GM12878 (cell line): Measurements from ENCODE around the gene PIK3R3. TPM values are rescaled to one million over a fixed set of nuclear protein-coding genes. Genes with fewer than 3 reads are reported as not detected.

Experiments used
- ATAC-seq: fragments of 200-7000 bp; cut with Tn5 transposase; 3 replicates; pipeline ENCODE4 v1.9.1; 2020; ENCODE audit warnings: mild to moderate bottlenecking, moderate library complexity
- BruUV-seq: library from RNA; stranded (reverse); fragments of 400-500 nt; replicated peaks from 2 replicates; lab custom pipeline; 2021; lab: Mats Ljungman, UMichigan
- CTCF ChIA-PET: fragments of 300-600 bp; sonication (Branson Sonifier 250); formaldehyde crosslinking; extraction: SDS; loops from one replicate; lab custom pipeline; 2021; ENCODE audit warnings: inconsistent platforms; lab: Yijun Ruan, JAX
- POLR2A ChIA-PET: fragments of 350-600 bp; formaldehyde crosslinking; extraction: SDS; loops from one replicate; lab custom pipeline; 2021; ENCODE audit warnings: inconsistent platforms; lab: Charles Lee
- RAD21 ChIA-PET: fragments of 300-600 bp; sonication (Branson Sonifier 250); formaldehyde crosslinking; loops from one replicate; lab custom pipeline; 2023; ENCODE audit warnings: antibody characterized with exemption; ENCODE audit not compliant: unreplicated experiment; lab: Charles Lee
- SMC1A ChIA-PET: fragments of 300-600 bp; sonication (Branson Sonifier 250); formaldehyde crosslinking; loops from one replicate; lab custom pipeline; 2023; ENCODE audit not compliant: unreplicated experiment, uncharacterized antibody; lab: Charles Lee
- DNase-seq: peaks from one replicate; pipeline ENCODE4 v3.0.0-alpha.2; 2011; ENCODE audit warnings: low read depth, low spot score
- FAIRE-seq: peaks from 3 replicates; lab custom pipeline; 2011; peaks lifted over from hg19 to GRCh38; lab: Jason Lieb, UNC
- H2AFZ ChIP-seq: 2 replicates; pipeline ENCODE4 v1.6.0; 2011; ENCODE audit warnings: low read depth, low read length, control low read depth; ENCODE audit not compliant: control insufficient read depth
- H3K27ac ChIP-seq: 2 replicates; pipeline ENCODE4 v1.5.1; 2011; ENCODE audit warnings: control low read depth; ENCODE audit not compliant: control insufficient read depth, insufficient read depth
- H3K27me3 ChIP-seq, 2 experiments: replicated peaks in 1 of 2; 2 replicates each; pipeline versions ENCODE4 v1.6.0 to v1.6.1; 2011; ENCODE audit warnings: low read length in 1 of 2; ENCODE audit not compliant: control insufficient read depth in 2 of 2, insufficient read depth in 2 of 2
- H3K36me3 ChIP-seq, 2 experiments: 2 replicates each; pipeline ENCODE4 v1.5.1; 2011; ENCODE audit warnings: low read length in 1 of 2; ENCODE audit not compliant: control insufficient read depth in 2 of 2, insufficient read depth in 2 of 2
- H3K4me1 ChIP-seq: 2 replicates; pipeline ENCODE4 v1.6.1; 2011; ENCODE audit warnings: mild to moderate bottlenecking, low read length, moderate library complexity, mixed read lengths; ENCODE audit not compliant: control insufficient read depth, insufficient read depth
- H3K4me2 ChIP-seq: 2 replicates; pipeline ENCODE4 v1.6.0; 2011; ENCODE audit warnings: control low read depth; ENCODE audit not compliant: control insufficient read depth, insufficient read depth
- H3K4me3 ChIP-seq: fragments of 200-600 bp; sonication (generic); 2 replicates; pipeline ENCODE4 v1.5.1; 2016
- H3K79me2 ChIP-seq: 2 replicates; pipeline ENCODE4 v1.6.0; 2011; ENCODE audit warnings: low read length; ENCODE audit not compliant: control insufficient read depth, insufficient read depth
- H3K9ac ChIP-seq: 2 replicates; pipeline ENCODE4 v1.8.0; 2011; ENCODE audit warnings: low read length, control low read depth, mixed read lengths; ENCODE audit not compliant: control insufficient read depth, insufficient read depth
- H3K9me3 ChIP-seq: replicated peaks from 3 replicates; pipeline ENCODE4 v1.5.1; 2011; ENCODE audit warnings: mild to moderate bottlenecking, low read length; ENCODE audit not compliant: control insufficient read depth, insufficient read depth
- H4K20me1 ChIP-seq: 2 replicates; pipeline ENCODE4 v1.6.0; 2011; ENCODE audit not compliant: control insufficient read depth, insufficient read depth
- CHD4 ChIP-seq: fragments of 200-600 bp; sonication (generic); IDR thresholded peaks from 2 replicates; pipeline ENCODE4 v1.6.1; 2016; ENCODE audit warnings: mild to moderate bottlenecking
- CREM ChIP-seq: IDR thresholded peaks from 2 replicates; pipeline ENCODE4 v1.6.1; 2014; ENCODE audit warnings: antibody characterized with exemption, low read depth
- JUNB ChIP-seq: IDR thresholded peaks from 2 replicates; pipeline ENCODE4 v1.6.1; 2016; ENCODE audit warnings: antibody characterized with exemption, mild to moderate bottlenecking
- POLR2AphosphoS5 ChIP-seq: IDR thresholded peaks from 2 replicates; pipeline ENCODE4 v1.6.1; 2011; ENCODE audit warnings: mild to moderate bottlenecking, low read length, inconsistent platforms
- WGBS: methylation state at CpG from one replicate; pipeline ENCODE4 v1.1.6; 2016; ENCODE audit warnings: low lambda C conversion rate; ENCODE audit not compliant: insufficient replicate concordance, insufficient coverage; ENCODE audit errors: missing lambda C conversion rate; 5-methylcytosine and 5-hydroxymethylcytosine counted together
- in situ Hi-C: fragments of 300-500 bp; cut with MboI; formaldehyde crosslinking; loops from 9 replicates; pipeline ENCODE4 v1.14.3; 2018; ENCODE audit warnings: mixed read lengths
- intact Hi-C: fragments of 100-400 bp; cut with micrococcal nuclease; formaldehyde crosslinking; loops from one replicate; pipeline ENCODE4 v1.14.2; 2022; ENCODE audit not compliant: unreplicated experiment
- polyA plus RNA-seq, 11 experiments: library from polyadenylated mRNA; depleted of rRNA in 4 of 11; unstranded in 6 of 11; stranded (reverse) in 5 of 11; fragments of >200 nt; fragmentation: Nextera tagmentation in 4 of 11; fragmentation: Illumina TruSeq in 1 of 11; extraction: Ambion mirVana in 4 of 11; extraction: Trizol in 1 of 11; gene quantifications; 1 replicate in 1 of 11; 2 replicates in 10 of 11; pipeline versions ENCODE4 v1.2.1 to v1.2.3, GENCODE V29; 2011 to 2016; ENCODE audit warnings: inconsistent platforms in 2 of 11, missing spikeins in 2 of 11, low read depth in 1 of 11
- total RNA-seq, 4 experiments: library from RNA; depleted of rRNA in 3 of 4; stranded (reverse); fragments of >200 nt in 3 of 4; fragmentation: Illumina TruSeq in 1 of 4; extraction: Trizol in 1 of 4; gene quantifications; 2 replicates each; pipeline versions ENCODE4 v1.2.1 to v1.2.3, GENCODE V29; 2013 to 2021
- TF ChIP-seq, protein P1 (sequence below): fragments of 450-650 bp; IDR thresholded peaks from 2 replicates; pipeline ENCODE4 v1.6.1; 2017; ENCODE audit warnings: borderline replicate concordance
- TF ChIP-seq, protein P2 (sequence below): fragments of 150-350 bp; IDR thresholded peaks from 2 replicates; pipeline ENCODE4 v1.6.1; 2014; ENCODE audit warnings: mild to moderate bottlenecking, low read depth, low read length

The PIK3R3 gene
- total and polyA plus RNA-seq, 10 of the 15 experiments (the other 5 are each of a cell fraction or from before 2014, with no cell fraction given): 4.8 to 27.0 (median 19.8) TPM

DNA sequence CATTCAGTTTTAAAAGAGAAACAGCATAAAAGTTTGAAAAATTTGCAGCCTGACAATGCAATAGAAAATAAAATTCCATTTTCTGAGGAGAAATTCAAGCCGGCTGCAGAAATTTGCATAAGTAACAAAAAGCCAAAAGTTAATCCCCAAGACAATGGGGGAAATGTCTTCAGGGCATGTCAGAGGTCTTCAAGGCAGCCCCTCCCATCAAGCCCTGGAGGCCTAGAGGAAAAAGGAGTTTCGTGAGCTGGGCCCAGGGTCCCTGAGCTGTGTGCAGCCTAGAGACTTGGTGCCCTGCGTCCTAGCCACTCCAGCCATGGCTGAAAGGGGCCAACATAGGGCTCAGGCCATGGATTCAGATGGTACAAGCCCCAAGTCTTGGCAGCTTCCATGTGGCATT, 74.6 kb downstream of the PIK3R3 start:
- intact Hi-C loops (no loop called here), in situ Hi-C loops (no loop called here)
- CTCF ChIA-PET: no interaction called here
- peaks cover 3 to 16% of the 10 kb centered on the region in 2 experiments; a peak in 3 of 4 replicates for H3K36me3 ChIP-seq
- H3K9me3 ChIP-seq: no peaks in the 10 kb centered on the region; the same call in 2 of the 3 replicates
- peaks cover 4% of the 10 kb centered on the region for H3K4me1 ChIP-seq
- FAIRE-seq: no peak
- SMC1A ChIA-PET: no interaction called here
- no peak overlapping the region for H3K27ac ChIP-seq
- ATAC-seq: no peak
- DNase-seq: no peak
- RAD21 ChIA-PET: no interaction called here
- no peak overlapping the region for H2AFZ ChIP-seq
- TF ChIP-seq CHD4: no peak
- TF ChIP-seq, protein P1, sequence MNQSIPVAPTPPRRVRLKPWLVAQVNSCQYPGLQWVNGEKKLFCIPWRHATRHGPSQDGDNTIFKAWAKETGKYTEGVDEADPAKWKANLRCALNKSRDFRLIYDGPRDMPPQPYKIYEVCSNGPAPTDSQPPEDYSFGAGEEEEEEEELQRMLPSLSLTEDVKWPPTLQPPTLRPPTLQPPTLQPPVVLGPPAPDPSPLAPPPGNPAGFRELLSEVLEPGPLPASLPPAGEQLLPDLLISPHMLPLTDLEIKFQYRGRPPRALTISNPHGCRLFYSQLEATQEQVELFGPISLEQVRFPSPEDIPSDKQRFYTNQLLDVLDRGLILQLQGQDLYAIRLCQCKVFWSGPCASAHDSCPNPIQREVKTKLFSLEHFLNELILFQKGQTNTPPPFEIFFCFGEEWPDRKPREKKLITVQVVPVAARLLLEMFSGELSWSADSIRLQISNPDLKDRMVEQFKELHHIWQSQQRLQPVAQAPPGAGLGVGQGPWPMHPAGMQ: no peak
- TF ChIP-seq, protein P2, sequence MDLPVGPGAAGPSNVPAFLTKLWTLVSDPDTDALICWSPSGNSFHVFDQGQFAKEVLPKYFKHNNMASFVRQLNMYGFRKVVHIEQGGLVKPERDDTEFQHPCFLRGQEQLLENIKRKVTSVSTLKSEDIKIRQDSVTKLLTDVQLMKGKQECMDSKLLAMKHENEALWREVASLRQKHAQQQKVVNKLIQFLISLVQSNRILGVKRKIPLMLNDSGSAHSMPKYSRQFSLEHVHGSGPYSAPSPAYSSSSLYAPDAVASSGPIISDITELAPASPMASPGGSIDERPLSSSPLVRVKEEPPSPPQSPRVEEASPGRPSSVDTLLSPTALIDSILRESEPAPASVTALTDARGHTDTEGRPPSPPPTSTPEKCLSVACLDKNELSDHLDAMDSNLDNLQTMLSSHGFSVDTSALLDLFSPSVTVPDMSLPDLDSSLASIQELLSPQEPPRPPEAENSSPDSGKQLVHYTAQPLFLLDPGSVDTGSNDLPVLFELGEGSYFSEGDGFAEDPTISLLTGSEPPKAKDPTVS: no peak
- TF ChIP-seq POLR2AphosphoS5: no peak
- no peak for TF ChIP-seq JUNB
- no peak for TF ChIP-seq CREM
- BruUV-seq: no TSS peak
- POLR2A ChIA-PET: interaction anchor here (1.1 kb wide), 1 partner anchor 15 kb away, joined by 3 read pairs; no protein-coding TSS in a partner anchor
- no peaks in the 10 kb centered on the region for H3K79me2 ChIP-seq
- 83% methylated on average over 3 of the region's 3 CpGs for WGBS
- H3K9ac ChIP-seq: no peak overlapping the region
- H4K20me1 ChIP-seq: no peaks in the 10 kb centered on the region
- no peak overlapping the region for H3K4me2 ChIP-seq
- no peaks in the 10 kb centered on the region for H3K27me3 ChIP-seq
- no peak overlapping the region for H3K4me3 ChIP-seq
